HEK293 (cell line): ENCODE measurements around the gene ATP5F1A.

ENCODE experiments used
- CTCF ChIA-PET: fragments of 350-600 bp; formaldehyde crosslinking; extraction: SDS; loops from one replicate; lab custom pipeline; 2021; ENCODE audit warnings: antibody characterized with exemption; lab: Yijun Ruan, JAX
- POLR2A ChIA-PET: fragments of 300-600 bp; formaldehyde crosslinking; extraction: SDS; loops from one replicate; lab custom pipeline; 2020; ENCODE audit warnings: antibody characterized with exemption, inconsistent platforms; lab: Yijun Ruan, JAX
- H3K27ac ChIP-seq: fragments of 200-500 bp; sonication (Bioruptor generic); 2 replicates; pipeline ENCODE4 v1.5.1; 2014; ENCODE audit warnings: low read depth, low read length, control low read depth, inconsistent platforms; ENCODE audit errors: extremely low read depth
- H3K36me3 ChIP-seq, 2 experiments: fragments of 200-500 bp in 1 of 2; sonication (Bioruptor generic) in 1 of 2; 1 replicate in 1 of 2; 2 replicates in 1 of 2; pipeline ENCODE4 v1.5.1; 2014 to 2017; ENCODE audit warnings: inconsistent platforms in 2 of 2, low read length in 2 of 2; ENCODE audit not compliant: control insufficient read depth in 2 of 2, insufficient read depth in 1 of 2
- H3K4me1 ChIP-seq: fragments of 200-500 bp; sonication (Bioruptor generic); 2 replicates; pipeline ENCODE4 v1.5.1; 2014; ENCODE audit warnings: mild to moderate bottlenecking, low read length, inconsistent platforms; ENCODE audit not compliant: control insufficient read depth, insufficient read depth
- H3K4me3 ChIP-seq: 2 replicates; pipeline ENCODE4 v1.5.1; 2011; ENCODE audit warnings: low read depth, mild to moderate bottlenecking, control low read depth, low read length, moderate library complexity
- H3K9me3 ChIP-seq: fragments of 200-500 bp; sonication (Bioruptor generic); 2 replicates; pipeline ENCODE4 v1.5.1; 2014; ENCODE audit warnings: low read depth, low read length, inconsistent platforms; ENCODE audit not compliant: control insufficient read depth, insufficient read depth
- KLF10 ChIP-seq: fragments of 450-650 bp; IDR thresholded peaks from 2 replicates; pipeline ENCODE4 v1.5.1; 2018; ENCODE audit warnings: missing biosample characterization, mild to moderate bottlenecking, missing genetic modification characterization
- PRDM1 ChIP-seq: fragments of 450-650 bp; formaldehyde crosslinking; IDR thresholded peaks from 2 replicates; pipeline ENCODE4; 2016; ENCODE audit warnings: missing biosample characterization, missing genetic modification characterization
- TCF7L2 ChIP-seq: IDR thresholded peaks from 2 replicates; pipeline ENCODE4 v1.6.1; 2011; ENCODE audit warnings: low read depth, mild to moderate bottlenecking, inconsistent platforms, low read length, moderate library complexity, borderline replicate concordance
- ZBTB21 ChIP-seq: fragments of 450-650 bp; formaldehyde crosslinking; IDR thresholded peaks from 2 replicates; pipeline ENCODE4 v1.5.1; 2017; ENCODE audit warnings: missing biosample characterization, missing genetic modification characterization
- ZEB2 ChIP-seq: fragments of 450-650 bp; formaldehyde crosslinking; IDR thresholded peaks from 2 replicates; pipeline ENCODE4 v1.5.1; 2016; ENCODE audit warnings: missing biosample characterization, missing genetic modification characterization
- ZNF112 ChIP-seq: fragments of 450-650 bp; formaldehyde crosslinking; IDR thresholded peaks from 2 replicates; pipeline ENCODE4 v1.5.0; 2017; ENCODE audit warnings: missing biosample characterization, missing genetic modification characterization
- ZNF121 ChIP-seq: fragments of 450-650 bp; formaldehyde crosslinking; IDR thresholded peaks from 2 replicates; pipeline ENCODE4 v1.5.1; 2016; ENCODE audit warnings: missing biosample characterization, missing genetic modification characterization
- ZNF146 ChIP-seq: fragments of 450-650 bp; formaldehyde crosslinking; IDR thresholded peaks from 2 replicates; pipeline ENCODE4 v1.5.1; 2016; ENCODE audit warnings: missing biosample characterization, missing genetic modification characterization
- ZNF175 ChIP-seq: fragments of 450-650 bp; formaldehyde crosslinking; IDR thresholded peaks from 2 replicates; pipeline ENCODE4 v1.5.1; 2016; ENCODE audit warnings: missing biosample characterization, missing genetic modification characterization
- ZNF19 ChIP-seq: fragments of 450-650 bp; formaldehyde crosslinking; IDR thresholded peaks from 2 replicates; pipeline ENCODE4; 2016; ENCODE audit warnings: missing biosample characterization, missing genetic modification characterization, low read depth
- ZNF202 ChIP-seq: fragments of 450-650 bp; formaldehyde crosslinking; IDR thresholded peaks from 2 replicates; pipeline ENCODE4 v1.5.1; 2016; ENCODE audit warnings: missing biosample characterization, missing genetic modification characterization, borderline replicate concordance
- ZNF221 ChIP-seq: fragments of 450-650 bp; formaldehyde crosslinking; IDR thresholded peaks from 2 replicates; pipeline ENCODE4 v1.5.1; 2017; ENCODE audit warnings: missing biosample characterization, missing genetic modification characterization, borderline replicate concordance
- ZNF223 ChIP-seq: fragments of 450-650 bp; formaldehyde crosslinking; IDR thresholded peaks from 2 replicates; pipeline ENCODE4 v1.5.1; 2016; ENCODE audit warnings: missing biosample characterization, missing genetic modification characterization
- ZNF274 ChIP-seq, 2 experiments: fragments of 200-500 bp in 1 of 2; fragments of 450-650 bp in 1 of 2; sonication (Bioruptor generic) in 1 of 2; formaldehyde crosslinking in 1 of 2; IDR thresholded peaks; 2 replicates each; pipeline versions ENCODE4 v1.5.1 to v1.6.1; 2014 to 2016; ENCODE audit warnings: borderline replicate concordance in 1 of 2, inconsistent platforms in 1 of 2, low read length in 1 of 2, missing biosample characterization in 1 of 2, missing genetic modification characterization in 1 of 2
- ZNF416 ChIP-seq: fragments of 450-650 bp; formaldehyde crosslinking; IDR thresholded peaks from 2 replicates; pipeline ENCODE4 v1.5.1; 2016; ENCODE audit warnings: missing biosample characterization, missing genetic modification characterization
- ZNF473 ChIP-seq: fragments of 450-650 bp; formaldehyde crosslinking; IDR thresholded peaks from 2 replicates; pipeline ENCODE4 v1.5.1; 2017; ENCODE audit warnings: missing biosample characterization, missing genetic modification characterization
- ZNF48 ChIP-seq: fragments of 450-650 bp; formaldehyde crosslinking; IDR thresholded peaks from 2 replicates; pipeline ENCODE4 v1.5.1; 2016; ENCODE audit warnings: missing biosample characterization, missing genetic modification characterization
- ZNF514 ChIP-seq: fragments of 450-650 bp; formaldehyde crosslinking; IDR thresholded peaks from 2 replicates; pipeline ENCODE4 v1.5.1; 2016; ENCODE audit warnings: missing biosample characterization, missing genetic modification characterization
- ZNF530 ChIP-seq: fragments of 450-650 bp; formaldehyde crosslinking; IDR thresholded peaks from 2 replicates; pipeline ENCODE4 v1.5.1; 2016; ENCODE audit warnings: low read depth, missing biosample characterization, missing genetic modification characterization
- ZNF544 ChIP-seq: fragments of 450-650 bp; formaldehyde crosslinking; IDR thresholded peaks from 2 replicates; pipeline ENCODE4 v1.5.0; 2017; ENCODE audit warnings: missing biosample characterization, missing genetic modification characterization
- ZNF555 ChIP-seq: fragments of 450-650 bp; formaldehyde crosslinking; conservative IDR thresholded peaks from 2 replicates; pipeline ENCODE4 v1.5.1; 2017; ENCODE audit warnings: missing biosample characterization, mild to moderate bottlenecking, missing genetic modification characterization, inconsistent platforms
- ZNF560 ChIP-seq: fragments of 450-650 bp; formaldehyde crosslinking; IDR thresholded peaks from 2 replicates; pipeline ENCODE4 v1.5.1; 2017; ENCODE audit warnings: missing biosample characterization, missing genetic modification characterization, borderline replicate concordance
- ZNF596 ChIP-seq: fragments of 450-650 bp; IDR thresholded peaks from 2 replicates; pipeline ENCODE4 v1.5.0; 2018; ENCODE audit warnings: missing biosample characterization, mild to moderate bottlenecking, missing genetic modification characterization, moderate library complexity
- ZNF621 ChIP-seq: fragments of 450-650 bp; formaldehyde crosslinking; IDR thresholded peaks from 2 replicates; pipeline ENCODE4 v1.5.1; 2017; ENCODE audit warnings: missing biosample characterization, missing genetic modification characterization
- ZNF707 ChIP-seq: fragments of 450-650 bp; formaldehyde crosslinking; IDR thresholded peaks from 2 replicates; pipeline ENCODE4 v1.5.1; 2016; ENCODE audit warnings: missing biosample characterization, missing genetic modification characterization
- TF ChIP-seq, protein P1 (sequence below): fragments of 450-650 bp; formaldehyde crosslinking; IDR thresholded peaks from 2 replicates; pipeline ENCODE4 v1.5.0; 2017; ENCODE audit warnings: missing biosample characterization, missing genetic modification characterization, borderline replicate concordance
- TF ChIP-seq, protein P2 (sequence below): fragments of 450-650 bp; formaldehyde crosslinking; IDR thresholded peaks from 2 replicates; pipeline ENCODE4 v1.5.1; 2017; ENCODE audit warnings: missing biosample characterization, missing genetic modification characterization
- TF ChIP-seq, protein P3 (sequence below): fragments of 450-650 bp; formaldehyde crosslinking; IDR thresholded peaks from 2 replicates; pipeline ENCODE4 v1.5.1; 2017; ENCODE audit warnings: missing biosample characterization, missing genetic modification characterization

ATP5F1A gene

DNA sequence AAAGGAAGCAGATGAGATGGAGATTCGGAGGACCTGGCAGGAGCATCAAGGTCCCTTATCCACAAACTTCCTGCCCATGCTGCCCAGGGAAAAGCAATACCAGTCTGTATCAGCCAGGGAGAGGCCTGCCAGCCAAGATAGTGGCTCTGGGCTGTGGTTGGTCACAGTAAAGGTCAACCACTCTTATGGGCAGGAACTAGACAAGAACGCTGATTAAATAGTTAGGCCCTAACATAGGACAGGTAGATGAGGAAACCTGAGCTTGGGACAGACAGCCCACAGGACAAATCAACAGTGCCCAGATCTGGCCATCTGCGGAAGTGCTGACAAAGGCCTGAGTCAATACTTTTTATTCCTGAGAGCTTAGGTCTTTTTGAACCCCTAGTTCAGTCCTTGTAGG is 36.7 kb downstream of the ATP5F1A start:
- Histone ChIP-seq H3K4me3 (no peak overlapping the region), H3K36me3 (no peaks in the 10 kb centered on the region), H3K9me3 (no peaks in the 10 kb centered on the region), H3K4me1 (no peaks in the 10 kb centered on the region), H3K27ac (no peak overlapping the region)
- ChIA-PET POLR2A (no interaction called here), CTCF (interaction anchor here (0.6 to 1.1 kb wide), 4 partner anchors 12 to 87 kb away, joined by 3 to 9 read pairs (median 4); partner anchors contain the start of gene HAUS1)
- TF ChIP-seq ZNF19 (tag by site-specific recombination), result no peak
- TF ChIP-seq ZNF202 (tag by site-specific recombination), result no peak
- no peak for TF ChIP-seq PRDM1 (tag by site-specific recombination)
- no peak for TF ChIP-seq KLF10 (tag by site-specific recombination)
- no peak for TF ChIP-seq ZNF596 (tag by site-specific recombination)
- TF ChIP-seq ZNF530 (tag by site-specific recombination), result no peak
- no peak for TF ChIP-seq ZEB2 (tag by site-specific recombination)
- TF ChIP-seq, protein P1, sequence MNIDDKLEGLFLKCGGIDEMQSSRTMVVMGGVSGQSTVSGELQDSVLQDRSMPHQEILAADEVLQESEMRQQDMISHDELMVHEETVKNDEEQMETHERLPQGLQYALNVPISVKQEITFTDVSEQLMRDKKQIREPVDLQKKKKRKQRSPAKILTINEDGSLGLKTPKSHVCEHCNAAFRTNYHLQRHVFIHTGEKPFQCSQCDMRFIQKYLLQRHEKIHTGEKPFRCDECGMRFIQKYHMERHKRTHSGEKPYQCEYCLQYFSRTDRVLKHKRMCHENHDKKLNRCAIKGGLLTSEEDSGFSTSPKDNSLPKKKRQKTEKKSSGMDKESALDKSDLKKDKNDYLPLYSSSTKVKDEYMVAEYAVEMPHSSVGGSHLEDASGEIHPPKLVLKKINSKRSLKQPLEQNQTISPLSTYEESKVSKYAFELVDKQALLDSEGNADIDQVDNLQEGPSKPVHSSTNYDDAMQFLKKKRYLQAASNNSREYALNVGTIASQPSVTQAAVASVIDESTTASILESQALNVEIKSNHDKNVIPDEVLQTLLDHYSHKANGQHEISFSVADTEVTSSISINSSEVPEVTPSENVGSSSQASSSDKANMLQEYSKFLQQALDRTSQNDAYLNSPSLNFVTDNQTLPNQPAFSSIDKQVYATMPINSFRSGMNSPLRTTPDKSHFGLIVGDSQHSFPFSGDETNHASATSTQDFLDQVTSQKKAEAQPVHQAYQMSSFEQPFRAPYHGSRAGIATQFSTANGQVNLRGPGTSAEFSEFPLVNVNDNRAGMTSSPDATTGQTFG (tag by site-specific recombination), result no peak
- TF ChIP-seq ZNF473, result no peak
- TF ChIP-seq, protein P2, sequence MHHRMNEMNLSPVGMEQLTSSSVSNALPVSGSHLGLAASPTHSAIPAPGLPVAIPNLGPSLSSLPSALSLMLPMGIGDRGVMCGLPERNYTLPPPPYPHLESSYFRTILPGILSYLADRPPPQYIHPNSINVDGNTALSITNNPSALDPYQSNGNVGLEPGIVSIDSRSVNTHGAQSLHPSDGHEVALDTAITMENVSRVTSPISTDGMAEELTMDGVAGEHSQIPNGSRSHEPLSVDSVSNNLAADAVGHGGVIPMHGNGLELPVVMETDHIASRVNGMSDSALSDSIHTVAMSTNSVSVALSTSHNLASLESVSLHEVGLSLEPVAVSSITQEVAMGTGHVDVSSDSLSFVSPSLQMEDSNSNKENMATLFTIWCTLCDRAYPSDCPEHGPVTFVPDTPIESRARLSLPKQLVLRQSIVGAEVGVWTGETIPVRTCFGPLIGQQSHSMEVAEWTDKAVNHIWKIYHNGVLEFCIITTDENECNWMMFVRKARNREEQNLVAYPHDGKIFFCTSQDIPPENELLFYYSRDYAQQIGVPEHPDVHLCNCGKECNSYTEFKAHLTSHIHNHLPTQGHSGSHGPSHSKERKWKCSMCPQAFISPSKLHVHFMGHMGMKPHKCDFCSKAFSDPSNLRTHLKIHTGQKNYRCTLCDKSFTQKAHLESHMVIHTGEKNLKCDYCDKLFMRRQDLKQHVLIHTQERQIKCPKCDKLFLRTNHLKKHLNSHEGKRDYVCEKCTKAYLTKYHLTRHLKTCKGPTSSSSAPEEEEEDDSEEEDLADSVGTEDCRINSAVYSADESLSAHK (tag by site-specific recombination), result no peak
- TF ChIP-seq ZNF175 (tag by site-specific recombination), result no peak

DNA sequence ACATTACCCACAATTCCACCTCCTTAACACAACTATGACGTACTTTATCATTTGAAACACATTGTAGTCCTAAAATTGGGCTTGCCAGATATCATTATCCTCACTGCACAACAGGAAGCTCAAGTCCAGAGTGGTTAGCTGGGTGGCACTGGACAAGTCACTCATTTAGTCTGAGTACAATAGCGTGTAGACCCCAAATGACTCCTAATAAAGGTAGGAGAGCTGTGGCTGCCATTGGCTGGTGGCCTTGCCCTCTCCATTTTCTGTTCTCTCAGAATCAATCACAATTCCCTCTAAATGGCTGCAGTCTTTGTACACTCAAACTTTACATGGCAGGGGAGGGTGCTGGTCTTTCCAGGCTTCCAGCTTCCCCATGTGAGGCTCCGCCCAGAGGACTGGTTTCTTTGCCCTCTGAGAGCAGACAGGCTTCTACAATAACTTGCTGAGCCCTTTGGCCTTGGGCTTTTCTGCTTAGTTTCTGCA is 37.7 kb downstream of the ATP5F1A start:
- no peaks in the 10 kb centered on the region for H3K36me3 ChIP-seq
- H3K9me3 ChIP-seq, result no peaks in the 10 kb centered on the region
- TF ChIP-seq ZNF707 (no peak), ZNF223 (tag by site-specific recombination) (no peak), ZNF416 (tag by site-specific recombination) (no peak), TCF7L2 (no peak), ZNF621 (no peak), ZNF514 (no peak), ZNF274 (IDR thresholded peaks at IDR 0.05; ENCODE audit: low read length) (no peak), ZNF274 (tag by site-specific recombination; IDR thresholded peaks at IDR 0.05; ENCODE audit: borderline replicate concordance) (no peak), ZNF121 (tag by site-specific recombination) (no peak), ZNF48 (tag by site-specific recombination) (no peak), ZNF544 (no peak), ZNF560 (tag by site-specific recombination) (no peak), ZBTB21 (tag by site-specific recombination) (no peak), ZNF555 (tag by site-specific recombination) (no peak), ZNF112 (tag by site-specific recombination) (no peak), ZNF221 (tag by site-specific recombination) (no peak), ZNF146 (tag by site-specific recombination) (no peak)
- TF ChIP-seq, protein P3, sequence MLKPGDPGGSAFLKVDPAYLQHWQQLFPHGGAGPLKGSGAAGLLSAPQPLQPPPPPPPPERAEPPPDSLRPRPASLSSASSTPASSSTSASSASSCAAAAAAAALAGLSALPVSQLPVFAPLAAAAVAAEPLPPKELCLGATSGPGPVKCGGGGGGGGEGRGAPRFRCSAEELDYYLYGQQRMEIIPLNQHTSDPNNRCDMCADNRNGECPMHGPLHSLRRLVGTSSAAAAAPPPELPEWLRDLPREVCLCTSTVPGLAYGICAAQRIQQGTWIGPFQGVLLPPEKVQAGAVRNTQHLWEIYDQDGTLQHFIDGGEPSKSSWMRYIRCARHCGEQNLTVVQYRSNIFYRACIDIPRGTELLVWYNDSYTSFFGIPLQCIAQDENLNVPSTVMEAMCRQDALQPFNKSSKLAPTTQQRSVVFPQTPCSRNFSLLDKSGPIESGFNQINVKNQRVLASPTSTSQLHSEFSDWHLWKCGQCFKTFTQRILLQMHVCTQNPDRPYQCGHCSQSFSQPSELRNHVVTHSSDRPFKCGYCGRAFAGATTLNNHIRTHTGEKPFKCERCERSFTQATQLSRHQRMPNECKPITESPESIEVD (tag by site-specific recombination), result no peak
- H3K4me3 ChIP-seq, result no peak overlapping the region
- POLR2A ChIA-PET, result no interaction called here
- no peaks in the 10 kb centered on the region for H3K4me1 ChIP-seq
- no peak overlapping the region for H3K27ac ChIP-seq
- CTCF ChIA-PET, result interaction anchor here (1.0 kb wide), 1 partner anchor 12 kb away, joined by 5 read pairs; the partner anchor contains the start of gene PSTPIP2
